HCT116 (cell line): ENCODE measurements around the gene TNIK. TPM values are rescaled to one million over a fixed set of nuclear protein-coding genes. Genes with fewer than 3 reads are reported as not detected.

Source experiments
- ATAC-seq: fragments of 200-7000 bp; cut with Tn5 transposase; 2 replicates; pipeline ENCODE4 v1.9.1; 2020; ENCODE audit warnings: mild to moderate bottlenecking, moderate library complexity
- BruUV-seq: library from RNA; stranded (reverse); fragments of 400-500 nt; replicated peaks from 2 replicates; lab custom pipeline; 2021; lab: Mats Ljungman, UMichigan
- CTCF ChIA-PET: fragments of 300-600 bp; sonication (Branson Sonifier 250); formaldehyde crosslinking; loops from one replicate; lab custom pipeline; 2021; ENCODE audit warnings: antibody characterized with exemption; lab: Charles Lee
- POLR2A ChIA-PET: fragments of 300-600, 350-600 bp; sonication (Branson Sonifier 250); formaldehyde crosslinking; loops from one replicate; lab custom pipeline; 2021; ENCODE audit warnings: antibody characterized with exemption; lab: Charles Lee
- RAD21 ChIA-PET, 2 experiments: fragments of 300-600 bp; sonication (Branson Sonifier 250); formaldehyde crosslinking; loops; one replicate each; lab custom pipeline; 2023; ENCODE audit warnings: low total read pairs in 2 of 2; ENCODE audit not compliant: uncharacterized antibody in 2 of 2, unreplicated experiment in 2 of 2, low non-redundant PET in 1 of 2; lab: Charles Lee
- DNase-seq: peaks from one replicate; pipeline ENCODE4 v3.0.0-alpha.2; 2010; ENCODE audit warnings: low read depth, low spot score
- H2AFZ ChIP-seq: fragments of 200-600 bp; shearing (Covaris generic), sonication (generic); 2 replicates; pipeline ENCODE4 v1.6.1; 2017; ENCODE audit warnings: low read depth, mixed run types, mixed read lengths, antibody characterized with exemption, low read length; ENCODE audit not compliant: poor library complexity, severe bottlenecking
- H3K27ac ChIP-seq: 2 replicates; pipeline ENCODE4 v1.5.1; 2012; ENCODE audit warnings: low read depth, low read length
- H3K27me3 ChIP-seq: fragments of 200-600 bp; sonication (generic); 2 replicates; pipeline ENCODE4 v1.6.1; 2016; ENCODE audit warnings: mixed run types, low read length, mixed read lengths; ENCODE audit not compliant: insufficient read depth
- H3K36me3 ChIP-seq, 2 experiments: fragments of 200-500 bp in 1 of 2; fragments of 200-600 bp in 1 of 2; sonication (Bioruptor generic) in 1 of 2; sonication (generic) in 1 of 2; 2 replicates each; pipeline versions ENCODE4 v1.5.1 to v1.6.1; 2014 to 2016; ENCODE audit warnings: low read length in 2 of 2, inconsistent platforms in 1 of 2, mixed read lengths in 1 of 2, mixed run types in 1 of 2; ENCODE audit not compliant: insufficient read depth in 2 of 2, control insufficient read depth in 1 of 2
- H3K4me1 ChIP-seq, 2 experiments: fragments of 200-600 bp in 1 of 2; sonication (generic) in 1 of 2; 2 replicates each; pipeline versions ENCODE4 v1.5.1 to v1.6.1; 2012 to 2017; ENCODE audit warnings: low read length in 2 of 2, inconsistent platforms in 1 of 2, mild to moderate bottlenecking in 1 of 2, mixed read lengths in 1 of 2, mixed run types in 1 of 2, moderate library complexity in 1 of 2; ENCODE audit not compliant: insufficient read depth in 2 of 2, control insufficient read depth in 1 of 2
- H3K4me2 ChIP-seq: fragments of 200-600 bp; sonication (generic); 2 replicates; pipeline ENCODE4 v1.6.1; 2017; ENCODE audit warnings: mixed run types, low read length, mixed read lengths
- H3K4me3 ChIP-seq, 2 experiments: fragments of 200-600 bp in 1 of 2; sonication (generic) in 1 of 2; replicated peaks in 1 of 2; 2 replicates each; pipeline ENCODE4 v1.5.1; 2011 to 2016; ENCODE audit warnings: low read length in 2 of 2, control low read depth in 1 of 2, low read depth in 1 of 2, mild to moderate bottlenecking in 1 of 2, mixed read lengths in 1 of 2, mixed run types in 1 of 2
- H3K79me2 ChIP-seq: fragments of 200-600 bp; sonication (generic); 2 replicates; pipeline ENCODE4 v1.6.1; 2017; ENCODE audit warnings: mild to moderate bottlenecking, mixed run types, low read length, moderate library complexity, mixed read lengths; ENCODE audit not compliant: insufficient read depth
- H3K9ac ChIP-seq: fragments of 200-600 bp; sonication (generic); 2 replicates; pipeline ENCODE4 v1.6.1; 2016; ENCODE audit warnings: low read length, mixed read lengths
- H3K9me2 ChIP-seq: fragments of 200-600 bp; sonication (generic), shearing (Covaris generic); 2 replicates; pipeline ENCODE4 v1.6.1; 2017; ENCODE audit warnings: mixed run types, mild to moderate bottlenecking, moderate library complexity; ENCODE audit not compliant: insufficient read depth
- H3K9me3 ChIP-seq, 2 experiments: fragments of 200-500 bp in 1 of 2; fragments of 200-600 bp in 1 of 2; sonication (Bioruptor generic) in 1 of 2; sonication (generic) in 1 of 2; 2 replicates each; pipeline ENCODE4 v1.6.1; 2014 to 2017; ENCODE audit warnings: low read length in 2 of 2, mixed read lengths in 2 of 2, inconsistent platforms in 1 of 2, low read depth in 1 of 2, mild to moderate bottlenecking in 1 of 2, mixed run types in 1 of 2, moderate library complexity in 1 of 2; ENCODE audit not compliant: control insufficient read depth in 1 of 2, insufficient read depth in 1 of 2
- H4K20me1 ChIP-seq: fragments of 200-600 bp; sonication (generic), shearing (Covaris generic); 2 replicates; pipeline ENCODE4 v1.6.1; 2017; ENCODE audit warnings: mixed run types, mild to moderate bottlenecking, moderate library complexity; ENCODE audit not compliant: insufficient read depth
- ATF3 ChIP-seq: IDR thresholded peaks from 2 replicates; pipeline ENCODE4 v1.6.1; 2012
- CBX3 ChIP-seq: IDR thresholded peaks from 2 replicates; pipeline ENCODE4 v1.6.1; 2012; ENCODE audit warnings: low read depth
- CTCF ChIP-seq, 3 experiments: fragments of 200-600 bp in 1 of 3; sonication (generic) in 1 of 3; IDR thresholded peaks in 2 of 3; conservative IDR thresholded peaks in 1 of 3; 2 replicates each; pipeline ENCODE4 v1.5.1; 2012 to 2017; ENCODE audit warnings: low read depth in 2 of 3, low read length in 2 of 3, antibody characterized with exemption in 1 of 3, borderline replicate concordance in 1 of 3, control low read depth in 1 of 3, mild to moderate bottlenecking in 1 of 3, mixed read lengths in 1 of 3, mixed run types in 1 of 3, moderate library complexity in 1 of 3; ENCODE audit not compliant: insufficient read depth in 1 of 3
- EGR1 ChIP-seq: IDR thresholded peaks from 2 replicates; pipeline ENCODE4 v1.6.1; 2012; ENCODE audit warnings: low read depth
- ELF1 ChIP-seq: IDR thresholded peaks from 2 replicates; pipeline ENCODE4 v1.6.1; 2012; ENCODE audit warnings: low read depth, borderline replicate concordance
- EZH2 ChIP-seq: fragments of 200-600 bp; sonication (generic); IDR thresholded peaks from 2 replicates; pipeline ENCODE4 v1.6.1; 2017; ENCODE audit warnings: antibody characterized with exemption, mixed run types
- EZH2phosphoT487 ChIP-seq: fragments of 200-600 bp; IDR thresholded peaks from 2 replicates; pipeline ENCODE4 v1.6.1; 2018; ENCODE audit warnings: antibody characterized with exemption, borderline replicate concordance
- POLR2A ChIP-seq: IDR thresholded peaks from 2 replicates; pipeline ENCODE4 v1.7.0; 2011; ENCODE audit warnings: borderline replicate concordance; ENCODE audit not compliant: insufficient read depth, insufficient read length; ENCODE audit errors: extremely low read depth
- POLR2AphosphoS5 ChIP-seq: IDR thresholded peaks from 2 replicates; pipeline ENCODE4 v1.6.1; 2011; ENCODE audit warnings: mild to moderate bottlenecking, low read depth, low read length, moderate library complexity
- RAD21 ChIP-seq: IDR thresholded peaks from 2 replicates; pipeline ENCODE4 v1.6.1; 2012; ENCODE audit warnings: low read depth, mild to moderate bottlenecking
- SRF ChIP-seq: IDR thresholded peaks from 2 replicates; pipeline ENCODE4 v1.6.1; 2012; ENCODE audit warnings: low read depth
- YY1 ChIP-seq: IDR thresholded peaks from 2 replicates; pipeline ENCODE4 v1.6.1; 2011; ENCODE audit warnings: low read length, low read depth, moderate library complexity, mild to moderate bottlenecking; ENCODE audit not compliant: insufficient replicate concordance; ENCODE audit errors: extremely low read depth
- ZNF274 ChIP-seq: fragments of 200-500 bp; sonication (Bioruptor generic); IDR thresholded peaks from 2 replicates; pipeline ENCODE4 v1.6.1; 2014; ENCODE audit warnings: mild to moderate bottlenecking, low read depth, low read length, inconsistent platforms
- intact Hi-C: fragments of 100-400 bp; cut with micrococcal nuclease; formaldehyde crosslinking; loops from 2 replicates; pipeline ENCODE4 v1.10.0; 2022
- total RNA-seq: library from RNA; stranded (reverse); gene quantifications from one replicate; pipeline ENCODE4 v1.2.1, GENCODE V29; 2021; ENCODE audit not compliant: unreplicated experiment

The TNIK gene
- total RNA-seq, 1 experiment from 2014 or later = 24.1 TPM

- TF ChIP-seq RAD21 (no peak), EZH2 (no peak), SRF (no peak)
Measured at GRCh38 chr3:171346582-171347300, 113.5 kb downstream of the TNIK start (continued).

GRCh38 chr3:171346019-171346418, 114.2 kb downstream of the TNIK start:
- no peaks in the 10 kb centered on the region for H3K27me3 ChIP-seq
- DNase-seq (no peak), ATAC-seq (no peak)
- no peak overlapping the region for H3K4me2 ChIP-seq
- H3K9me2 ChIP-seq = no peaks in the 10 kb centered on the region
- peaks cover 21 to 22% of the 10 kb centered on the region in 2 experiments for H3K4me1 ChIP-seq
- H3K4me3 ChIP-seq = no peak overlapping the region
- H3K36me3 ChIP-seq = no peaks in the 10 kb centered on the region
- ChIA-PET POLR2A (no interaction called here), CTCF (no interaction called here), RAD21 (no interaction called here)
- no peaks in the 10 kb centered on the region for H3K79me2 ChIP-seq
- no peak for TF ChIP-seq EZH2
- TF ChIP-seq SRF = no peak
- no peak for TF ChIP-seq POLR2AphosphoS5
- TF ChIP-seq EGR1 = no peak
- TF ChIP-seq ELF1 = no peak
- no peak for TF ChIP-seq YY1
- TF ChIP-seq ZNF274 = no peak
- no peak for TF ChIP-seq CBX3
- TF ChIP-seq EZH2phosphoT487 = no peak
- no peak for TF ChIP-seq CTCF (IDR thresholded peaks at IDR 0.05 in 2 of 3, conservative IDR thresholded peaks at IDR 0.05 in 1 of 3; ENCODE audit: borderline replicate concordance in 1 of 3, insufficient read depth in 1 of 3, low read depth in 2 of 3, low read length in 2 of 3)
- TF ChIP-seq POLR2A = no peak
- no peak for TF ChIP-seq ATF3
- H3K9ac ChIP-seq = no peak overlapping the region
- no peaks in the 10 kb centered on the region for H3K9me3 ChIP-seq
- H2AFZ ChIP-seq = no peak overlapping the region
- no peaks in the 10 kb centered on the region for H4K20me1 ChIP-seq
- intact Hi-C loops = no loop called here
- BruUV-seq = no TSS peak
- no peak overlapping the region for H3K27ac ChIP-seq
